Inflammatory macrophage treated with lipopolysaccharide for 4 hours (primary cell): ENCODE results near the gene STRA8.
A peak's percentile ranks its signal among the peaks of the same experiment; 100 is the strongest.
"Not testable (repeated sequence)": the region's sequence is repeated elsewhere in the genome, so short reads cannot be mapped to it uniquely, and the experiment has no call there.

ENCODE experiments used
- DNase-seq: peaks from one replicate; pipeline ENCODE4 v3.0.0-alpha.2; 2020

STRA8 gene

GRCh38 chr7:135205850-135206249 lies 27.8 kb upstream of the STRA8 start:
- no peak for DNase-seq

- DNase-seq = peak; percentile 38
These were observed 26.7 kb upstream of the STRA8 start for GRCh38 chr7:135206941-135207391.

- no peak for DNase-seq
These were observed 26.1 kb upstream of the STRA8 start for GRCh38 chr7:135207406-135208101.

- DNase-seq = no peak
These were observed 25.4 kb upstream of the STRA8 start for GRCh38 chr7:135208102-135208793.

- DNase-seq = peak; percentile 60
These were observed 24.3 kb upstream of the STRA8 start for GRCh38 chr7:135209225-135209834.

- no peak for DNase-seq
These were observed 22.8 kb upstream of the STRA8 start for GRCh38 chr7:135210888-135211178.

- peak; percentile 92 for DNase-seq
These were observed 22.3 kb upstream of the STRA8 start, which contains the start of gene WDR91 for GRCh38 chr7:135211179-135211945. Gene WDR91, minus strand, starts transcription at chr7:135211526. Its CDS starts 24 bp downstream, at chr7:135211502.

GRCh38 chr7:135211946-135212685 lies 21.5 kb upstream of the STRA8 start:
- DNase-seq = not testable (repeated sequence)

- DNase-seq = no peak
These were observed 19.8 kb upstream of the STRA8 start for GRCh38 chr7:135213831-135214230.

- no peak for DNase-seq
These were observed 18.5 kb upstream of the STRA8 start for GRCh38 chr7:135215180-135215579.

- DNase-seq = no peak
These were observed 17.9 kb upstream of the STRA8 start for GRCh38 chr7:135215698-135216097.

GRCh38 chr7:135217645-135218509 lies 15.8 kb upstream of the STRA8 start:
- DNase-seq = no peak

GRCh38 chr7:135224027-135224426 lies 9.6 kb upstream of the STRA8 start:
- DNase-seq = peak; percentile 65

- DNase-seq = no peak
These were observed 2.0 kb upstream of the STRA8 start for GRCh38 chr7:135231686-135232085.

GRCh38 chr7:135232087-135232486 lies 1.6 kb upstream of the STRA8 start:
- DNase-seq = no peak

GRCh38 chr7:135232720-135233119 lies 918 bp upstream of the STRA8 start:
- no peak for DNase-seq

GRCh38 chr7:135234095-135234494 lies 457 bp downstream of the STRA8 start:
- not testable (repeated sequence) for DNase-seq

GRCh38 chr7:135234727-135235126 lies 1.1 kb downstream of the STRA8 start:
- no peak for DNase-seq

- DNase-seq = no peak
These were observed 2.2 kb downstream of the STRA8 start for GRCh38 chr7:135235841-135236240.

GRCh38 chr7:135236727-135237126 lies 3.1 kb downstream of the STRA8 start:
- peak; percentile 25 for DNase-seq

- no peak for DNase-seq
These were observed 4.6 kb downstream of the STRA8 start for GRCh38 chr7:135238112-135238744.
